ENCODE results near the gene NFE2L1.

Gene NFE2L1

DNA sequence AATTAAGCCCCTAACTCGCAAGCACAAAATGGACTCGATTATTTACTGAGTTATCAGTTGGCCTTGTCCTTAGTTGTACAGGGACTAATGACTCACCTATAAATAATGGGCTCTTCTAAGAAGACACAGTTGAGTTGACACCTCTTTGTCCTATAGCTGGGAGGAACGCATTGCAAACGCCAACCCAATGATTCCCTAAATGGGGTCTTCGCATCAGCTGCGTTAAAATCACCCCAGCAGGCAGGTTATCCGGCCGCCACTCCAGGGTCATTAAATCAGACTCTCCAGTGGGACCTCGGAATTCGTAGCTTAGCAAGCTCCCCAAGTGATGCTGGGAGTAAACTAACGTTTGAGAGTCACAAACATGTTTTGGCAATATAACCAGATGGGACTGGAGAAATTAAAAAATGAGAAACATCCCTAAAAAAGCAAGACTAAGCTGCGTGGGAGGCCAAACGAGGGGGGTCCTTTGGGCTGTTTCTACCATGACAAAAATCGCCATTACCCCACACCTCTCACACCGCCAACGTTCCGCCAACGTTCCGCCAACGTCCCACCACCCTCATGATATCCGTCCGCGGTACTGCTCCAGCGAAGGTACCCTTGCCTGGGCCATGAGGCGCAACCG, 932 bp upstream of the NFE2L1 start:
- DNase-seq (ENCODE audit: low read depth, low spot score), result no peak

DNA sequence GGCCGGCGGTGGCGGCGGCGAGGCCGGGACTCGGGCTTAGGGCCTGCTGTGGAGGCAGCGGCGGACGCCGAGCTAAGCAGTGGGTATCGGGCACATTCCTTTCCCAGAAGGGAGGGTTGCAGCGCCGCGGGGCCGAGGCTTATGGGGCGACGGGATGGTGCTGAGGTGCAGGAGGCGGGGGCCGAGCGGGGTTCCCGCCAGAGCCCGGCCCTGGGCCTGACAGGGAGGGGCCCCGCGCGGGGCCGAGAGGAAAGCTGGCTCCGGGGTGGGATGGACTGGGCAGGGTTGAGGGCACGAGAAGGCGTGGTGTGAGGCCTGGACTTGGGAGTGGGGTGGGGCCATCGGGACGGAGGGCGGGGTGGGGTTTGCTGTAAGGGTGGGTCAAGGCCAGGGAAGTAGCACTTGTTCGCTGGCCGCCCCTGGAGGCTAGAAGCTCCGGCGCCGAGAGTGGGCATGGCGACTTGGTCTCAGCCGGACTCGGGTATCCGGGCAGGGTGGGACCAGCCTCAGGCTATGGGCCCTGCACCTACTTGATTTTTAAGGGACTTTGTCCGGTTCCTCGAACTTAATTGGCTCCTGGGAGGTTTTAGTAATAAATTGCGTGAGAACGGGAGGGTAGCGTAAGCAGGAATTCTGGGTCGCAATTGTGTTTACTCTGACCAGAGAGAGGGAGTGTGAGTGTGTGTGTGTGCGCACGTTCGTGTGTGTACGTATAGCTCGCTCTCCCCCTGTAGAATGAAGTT, 396 bp downstream of the NFE2L1 start:
- no peak for DNase-seq (ENCODE audit: low read depth, low spot score)

DNA sequence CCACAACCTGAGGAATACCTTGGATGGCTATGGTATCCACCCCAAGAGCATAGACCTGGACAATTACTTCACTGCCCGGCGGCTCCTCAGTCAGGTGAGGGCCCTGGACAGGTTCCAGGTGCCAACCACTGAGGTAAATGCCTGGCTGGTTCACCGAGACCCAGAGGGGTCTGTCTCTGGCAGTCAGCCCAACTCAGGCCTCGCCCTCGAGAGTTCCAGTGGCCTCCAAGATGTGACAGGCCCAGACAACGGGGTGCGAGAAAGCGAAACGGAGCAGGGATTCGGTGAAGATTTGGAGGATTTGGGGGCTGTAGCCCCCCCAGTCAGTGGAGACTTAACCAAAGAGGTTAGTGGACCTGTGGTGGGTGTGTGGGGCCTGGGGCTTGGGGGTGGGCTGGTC, 3.1 kb downstream of the NFE2L1 start:
- no peak for DNase-seq (ENCODE audit: low read depth, low spot score)

DNA sequence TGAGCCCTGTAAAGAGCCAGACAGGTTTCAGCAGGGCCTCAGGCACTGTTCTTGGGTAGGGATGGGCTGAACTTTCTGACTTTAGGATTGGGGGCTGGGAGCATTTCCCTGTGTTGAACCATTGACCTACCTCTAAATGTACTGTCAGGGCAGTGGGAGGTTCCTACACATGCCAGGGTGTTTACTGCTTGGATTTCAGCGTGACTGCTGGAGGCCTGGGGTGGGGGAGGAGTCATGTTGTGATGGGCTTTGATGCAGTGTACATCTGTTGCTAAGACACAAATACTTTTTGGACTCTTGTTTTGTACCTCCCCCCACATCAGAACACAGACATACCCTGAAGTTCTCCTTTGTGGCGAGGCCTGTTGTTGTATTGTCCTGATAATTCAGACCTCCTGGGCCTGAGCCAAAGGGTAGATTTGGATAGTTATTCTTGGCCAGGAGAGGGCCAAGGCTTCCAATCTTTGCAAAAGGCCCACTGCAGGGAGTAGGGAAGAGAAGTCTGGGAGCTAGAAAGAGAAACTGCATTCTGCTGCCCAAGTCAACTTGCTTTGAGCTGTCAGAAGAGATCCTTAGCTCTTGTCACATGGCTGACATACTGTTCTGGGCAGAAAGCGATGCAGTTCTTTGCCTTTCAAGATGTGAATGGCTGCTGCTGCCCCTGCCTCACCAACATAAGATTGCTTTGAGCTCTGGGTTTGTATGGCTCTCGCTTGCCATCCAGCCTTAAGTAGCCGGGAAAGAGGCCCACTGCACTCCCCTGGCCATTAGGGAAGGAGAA, 3.7 kb downstream of the NFE2L1 start:
- peak; percentile 95 for DNase-seq (ENCODE audit: low read depth, low spot score)

DNA sequence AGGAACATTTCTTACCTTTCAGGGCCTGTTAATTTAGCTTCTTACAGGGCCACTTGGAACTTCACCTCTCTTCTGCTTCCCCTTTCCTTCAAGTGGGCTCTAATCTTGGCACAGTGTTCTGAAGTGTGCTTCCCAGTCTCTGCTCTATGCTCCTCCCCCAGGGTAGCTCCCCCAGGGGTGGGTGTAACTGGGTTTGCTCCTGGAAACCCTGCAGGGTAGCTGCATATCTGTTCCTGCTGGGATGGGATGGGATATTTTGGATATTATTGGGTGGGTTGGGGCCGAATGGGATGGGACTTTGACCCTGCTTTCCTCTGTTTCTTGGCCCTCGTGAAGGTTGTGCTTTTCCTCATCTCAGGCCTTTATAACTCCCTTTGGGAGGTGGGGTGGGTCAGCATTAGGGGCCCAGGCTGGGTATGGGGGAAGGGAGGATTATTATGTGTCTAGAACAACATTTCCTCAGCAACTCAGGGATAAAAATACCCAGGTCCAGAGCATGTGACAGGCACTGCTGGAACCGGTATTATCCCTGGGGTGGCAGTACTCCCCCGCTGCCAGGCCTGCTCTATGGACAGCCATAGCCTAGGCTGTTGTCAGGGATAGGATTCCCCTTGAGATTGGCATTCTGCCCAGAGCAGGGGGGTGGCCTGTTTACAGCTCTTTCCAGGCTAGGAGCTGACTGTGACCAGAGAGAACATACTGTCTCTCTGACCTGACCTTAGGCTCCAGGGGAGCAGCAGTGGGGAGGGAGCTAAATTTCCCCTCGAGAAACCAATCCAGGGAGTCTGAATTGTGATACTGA, 5.0 kb downstream of the NFE2L1 start:
- DNase-seq (ENCODE audit: low read depth, low spot score), result peak; percentile 58

DNA sequence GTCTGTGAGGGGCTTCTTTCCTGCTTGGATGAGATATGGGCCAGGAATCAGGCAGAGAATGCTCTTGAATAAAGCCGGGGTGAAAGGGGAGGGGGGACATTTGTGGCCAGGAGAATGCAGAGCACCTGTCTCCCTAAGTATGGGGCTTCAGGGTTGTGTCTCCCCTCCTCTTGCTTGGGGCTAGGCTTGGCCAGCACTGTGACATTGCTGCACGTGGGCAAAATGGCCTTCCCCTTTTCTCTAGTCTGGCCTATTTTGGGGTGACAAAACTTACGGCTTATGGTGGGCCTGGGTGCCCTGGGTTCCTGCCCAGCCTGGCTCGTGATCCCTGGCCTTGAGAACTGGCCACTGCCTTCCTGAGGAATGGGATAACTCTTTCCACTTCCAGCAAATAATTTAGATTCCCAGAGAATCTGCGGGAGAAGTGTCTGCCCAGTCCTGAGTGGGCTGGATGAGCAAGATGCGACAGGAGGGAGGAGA, 5.6 kb downstream of the NFE2L1 start:
- DNase-seq (ENCODE audit: low read depth, low spot score), result no peak

DNA sequence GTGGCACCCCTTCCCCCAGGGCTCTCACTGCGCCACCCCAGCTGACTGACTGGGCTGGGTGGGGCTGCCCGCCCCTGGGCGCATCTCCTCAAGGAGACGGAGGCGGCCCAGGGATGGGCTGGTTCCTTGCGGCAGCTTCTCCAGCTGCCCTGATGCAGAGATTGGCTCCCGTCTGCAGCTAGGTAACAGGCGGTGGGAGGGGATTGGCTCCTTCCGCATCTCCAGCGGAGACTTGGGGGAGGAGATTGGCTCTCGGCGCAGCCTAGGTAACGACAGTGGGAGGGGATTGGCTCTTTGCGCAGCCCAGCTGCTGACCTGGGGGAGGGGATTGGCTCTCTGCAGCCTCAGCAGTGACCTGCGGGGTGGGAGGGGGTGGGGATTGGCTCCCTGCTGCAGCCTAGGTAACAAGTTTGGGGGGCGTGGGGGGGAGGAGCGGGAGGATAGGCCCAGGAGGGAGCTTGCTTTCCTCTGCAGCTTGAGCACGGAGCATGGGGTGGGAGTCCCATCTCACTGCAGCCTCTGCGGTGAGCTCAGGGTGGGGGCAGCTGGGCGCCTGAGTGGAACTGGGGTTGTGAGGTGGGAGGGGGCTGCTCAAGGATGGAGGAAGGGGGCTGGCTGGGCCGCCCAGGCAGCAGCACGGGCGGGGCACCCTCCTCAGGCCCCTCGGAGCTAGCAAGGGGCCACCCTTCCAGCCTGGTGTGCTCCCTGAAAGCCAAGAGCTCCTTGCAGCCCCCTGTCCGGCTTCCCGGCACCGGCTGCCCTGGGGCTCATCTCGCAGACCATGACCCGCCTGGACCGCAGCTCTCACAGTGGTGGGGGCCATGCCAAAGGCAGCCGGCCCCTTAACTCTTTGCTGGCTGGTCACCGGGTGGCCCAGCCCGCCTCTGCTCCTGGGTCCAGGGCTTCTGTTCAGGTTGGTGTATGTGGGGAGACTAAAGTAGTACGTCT, 6.4 kb downstream of the NFE2L1 start:
- no peak for DNase-seq (ENCODE audit: low read depth, low spot score)

DNA sequence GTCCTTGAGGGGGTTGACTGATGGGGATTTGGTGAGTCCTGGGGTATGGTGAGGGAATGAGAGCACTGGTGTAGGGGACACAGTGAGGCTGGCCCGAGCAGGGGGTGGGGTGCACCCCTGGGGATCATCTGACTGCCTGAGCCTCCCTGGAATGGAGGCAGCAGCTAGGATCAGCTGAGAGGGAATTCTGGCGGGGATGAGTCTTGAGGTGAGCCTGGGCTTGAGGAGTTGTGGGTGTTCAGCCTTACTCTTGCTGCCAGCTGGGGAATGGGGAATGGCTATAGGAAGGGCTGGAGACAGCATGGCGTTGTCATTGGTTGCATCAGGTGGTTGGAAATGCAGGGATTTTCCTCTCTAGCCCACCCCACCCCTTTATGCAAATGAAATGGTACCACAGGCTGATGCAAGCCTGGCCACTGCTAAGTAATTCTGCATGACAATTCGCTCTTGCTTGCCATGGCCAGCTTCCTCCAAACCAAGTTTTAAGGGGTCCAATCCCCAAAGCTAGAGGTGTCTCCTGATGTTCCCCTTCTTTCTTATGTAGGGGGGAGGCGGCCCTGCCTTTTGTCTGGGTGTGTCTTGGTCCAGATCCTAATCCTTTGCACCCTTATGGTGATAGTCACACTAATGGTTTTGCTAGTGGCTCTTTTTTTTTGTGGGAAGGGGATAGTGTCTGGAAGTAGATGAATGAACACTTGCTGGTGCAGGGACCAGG, 7.5 kb downstream of the NFE2L1 start:
- no peak for DNase-seq (ENCODE audit: low read depth, low spot score)

DNA sequence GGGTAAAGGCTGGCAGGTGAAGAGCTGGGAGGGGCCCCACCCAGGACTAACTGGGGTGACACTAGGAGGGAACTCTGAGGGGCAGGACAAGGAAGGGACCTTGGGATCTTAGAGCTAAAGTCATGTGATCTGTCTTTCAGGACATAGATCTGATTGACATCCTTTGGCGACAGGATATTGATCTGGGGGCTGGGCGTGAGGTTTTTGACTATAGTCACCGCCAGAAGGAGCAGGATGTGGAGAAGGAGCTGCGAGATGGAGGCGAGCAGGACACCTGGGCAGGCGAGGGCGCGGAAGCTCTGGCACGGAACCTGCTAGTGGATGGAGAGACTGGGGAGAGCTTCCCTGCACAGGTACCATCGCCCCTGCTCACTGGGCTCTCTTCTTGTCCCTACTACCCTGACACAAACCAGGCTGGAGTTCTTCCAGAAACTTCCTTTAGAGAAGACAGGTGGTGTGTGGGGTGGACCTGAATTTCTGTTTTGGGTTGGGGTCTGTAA, 8.1 kb downstream of the NFE2L1 start:
- no peak for DNase-seq (ENCODE audit: low read depth, low spot score)

DNA sequence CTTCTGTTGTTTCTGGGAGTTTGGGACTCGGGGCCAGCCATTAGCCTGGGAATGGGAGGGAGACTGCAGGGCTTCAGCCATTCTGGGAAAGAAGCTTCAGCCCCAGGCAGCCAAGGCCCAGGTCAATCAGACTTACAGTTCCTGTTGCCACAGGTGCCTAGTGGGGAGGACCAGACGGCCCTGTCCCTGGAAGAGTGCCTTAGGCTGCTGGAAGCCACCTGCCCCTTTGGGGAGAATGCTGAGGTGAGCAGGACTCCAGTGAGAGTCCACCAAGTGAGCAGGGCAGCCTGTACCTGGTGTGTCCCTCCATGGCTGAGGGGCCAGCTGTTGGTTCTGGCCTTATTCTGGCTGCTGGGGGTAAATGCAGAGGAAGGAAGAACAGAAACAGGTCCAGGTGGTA, 8.7 kb downstream of the NFE2L1 start:
- DNase-seq (ENCODE audit: low read depth, low spot score), result no peak

DNA sequence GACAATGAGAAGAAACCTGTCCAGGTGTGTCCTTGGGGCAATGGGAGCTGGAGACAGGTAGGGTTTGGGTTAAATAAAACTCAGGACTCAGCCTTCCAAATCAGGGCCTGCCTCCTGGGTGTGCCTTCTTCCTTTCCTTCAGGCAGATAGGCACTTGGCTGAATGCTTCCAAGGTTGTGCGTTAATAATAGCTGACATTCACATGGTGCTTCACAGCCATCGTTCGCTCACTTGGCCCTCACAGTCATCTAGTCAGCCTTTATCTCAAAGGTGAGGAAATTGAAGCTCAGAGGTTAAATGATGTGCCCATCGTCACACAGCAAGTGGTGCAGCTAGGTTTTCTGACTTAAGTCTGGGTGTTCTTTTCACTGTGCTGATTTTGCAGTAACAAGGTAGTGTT, 9.5 kb downstream of the NFE2L1 start:
- no peak for DNase-seq (ENCODE audit: low read depth, low spot score)

DNA sequence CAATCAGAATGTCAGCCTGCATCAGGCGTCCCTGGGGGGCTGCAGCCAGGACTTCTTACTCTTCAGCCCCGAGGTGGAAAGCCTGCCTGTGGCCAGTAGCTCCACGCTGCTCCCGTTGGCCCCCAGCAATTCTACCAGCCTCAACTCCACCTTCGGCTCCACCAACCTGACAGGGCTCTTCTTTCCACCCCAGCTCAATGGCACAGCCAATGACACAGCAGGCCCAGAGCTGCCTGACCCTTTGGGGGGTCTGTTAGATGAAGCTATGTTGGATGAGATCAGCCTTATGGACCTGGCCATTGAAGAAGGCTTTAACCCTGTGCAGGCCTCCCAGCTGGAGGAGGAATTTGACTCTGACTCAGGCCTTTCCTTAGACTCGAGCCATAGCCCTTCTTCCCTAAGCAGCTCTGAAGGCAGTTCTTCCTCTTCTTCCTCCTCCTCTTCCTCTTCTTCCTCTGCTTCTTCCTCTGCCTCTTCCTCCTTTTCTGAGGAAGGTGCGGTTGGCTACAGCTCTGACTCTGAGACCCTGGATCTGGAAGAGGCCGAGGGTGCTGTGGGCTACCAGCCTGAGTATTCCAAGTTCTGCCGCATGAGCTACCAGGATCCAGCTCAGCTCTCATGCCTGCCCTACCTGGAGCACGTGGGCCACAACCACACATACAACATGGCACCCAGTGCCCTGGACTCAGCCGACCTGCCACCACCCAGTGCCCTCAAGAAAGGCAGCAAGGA, 10.4 kb downstream of the NFE2L1 start:
- no peak for DNase-seq (ENCODE audit: low read depth, low spot score)

DNA sequence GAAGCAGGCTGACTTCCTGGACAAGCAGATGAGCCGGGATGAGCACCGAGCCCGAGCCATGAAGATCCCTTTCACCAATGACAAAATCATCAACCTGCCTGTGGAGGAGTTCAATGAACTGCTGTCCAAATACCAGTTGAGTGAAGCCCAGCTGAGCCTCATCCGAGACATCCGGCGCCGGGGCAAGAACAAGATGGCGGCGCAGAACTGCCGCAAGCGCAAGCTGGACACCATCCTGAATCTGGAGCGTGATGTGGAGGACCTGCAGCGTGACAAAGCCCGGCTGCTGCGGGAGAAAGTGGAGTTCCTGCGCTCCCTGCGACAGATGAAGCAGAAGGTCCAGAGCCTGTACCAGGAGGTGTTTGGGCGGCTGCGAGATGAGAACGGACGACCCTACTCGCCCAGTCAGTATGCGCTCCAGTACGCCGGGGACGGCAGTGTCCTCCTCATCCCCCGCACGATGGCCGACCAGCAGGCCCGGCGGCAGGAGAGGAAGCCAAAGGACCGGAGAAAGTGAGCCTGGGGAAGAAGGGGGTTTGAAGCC, 11.0 kb downstream of the NFE2L1 start:
- DNase-seq (ENCODE audit: low read depth, low spot score), result no peak

DNA sequence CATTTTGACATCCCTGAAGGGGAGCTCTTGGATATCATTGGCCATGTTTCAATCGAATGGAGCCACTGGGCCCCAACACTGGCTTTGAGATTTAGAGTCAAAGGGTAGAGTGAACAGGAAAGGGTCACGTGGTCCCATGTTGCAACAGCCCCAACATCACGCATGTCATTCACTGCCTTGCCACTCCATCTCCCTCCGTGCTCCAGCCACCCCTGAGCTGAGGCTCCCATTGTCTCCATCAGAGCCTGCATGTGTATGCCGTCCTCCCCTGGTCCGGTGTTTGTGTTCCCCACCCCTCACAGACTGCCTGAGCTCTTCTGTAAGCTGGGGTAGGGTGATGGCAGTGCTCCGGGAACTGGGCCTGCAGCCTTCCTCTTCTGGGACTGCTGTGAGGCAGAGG, 12.1 kb downstream of the NFE2L1 start:
- no peak for DNase-seq (ENCODE audit: low read depth, low spot score)

DNA sequence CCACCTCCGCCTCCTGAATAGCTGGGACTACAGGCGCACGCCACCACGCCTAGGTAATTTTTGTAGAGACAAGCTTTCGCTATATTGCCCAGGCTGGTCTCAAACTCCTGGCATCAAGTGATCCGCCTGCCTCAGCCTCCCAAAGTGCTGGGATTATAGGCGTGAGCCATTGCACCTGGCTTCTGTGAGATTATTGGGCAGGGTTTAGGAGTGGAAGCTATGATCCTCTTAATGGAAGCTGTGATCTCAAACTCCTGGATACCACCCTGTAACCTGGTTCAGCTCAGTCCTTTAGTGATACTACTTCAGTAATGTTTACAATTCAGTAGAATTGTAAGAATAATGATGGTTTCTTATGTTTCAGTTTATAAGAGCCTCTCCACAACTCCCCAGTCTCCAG, 14.1 kb downstream of the NFE2L1 start:
- no peak for DNase-seq (ENCODE audit: low read depth, low spot score)

DNA sequence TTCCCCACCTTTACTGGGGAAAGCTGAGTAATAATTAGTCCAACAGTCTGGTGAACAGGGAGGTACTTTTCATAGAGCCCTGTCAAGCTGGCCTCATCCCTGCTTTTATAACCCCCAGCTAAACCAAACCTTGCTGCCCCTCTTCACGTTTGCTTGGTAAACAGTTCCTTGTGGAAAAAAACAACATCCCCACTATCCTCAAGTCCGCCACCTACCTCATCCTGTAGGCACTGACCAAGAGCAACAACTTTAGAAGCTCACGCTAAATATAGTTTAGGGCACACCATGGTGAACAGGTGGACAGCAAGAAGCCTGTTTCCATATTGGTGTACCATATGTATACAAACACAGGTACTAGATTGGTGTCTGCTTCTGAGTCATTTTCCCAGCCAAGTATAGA, 16.5 kb downstream of the NFE2L1 start:
- DNase-seq (ENCODE audit: low read depth, low spot score), result no peak

DNA sequence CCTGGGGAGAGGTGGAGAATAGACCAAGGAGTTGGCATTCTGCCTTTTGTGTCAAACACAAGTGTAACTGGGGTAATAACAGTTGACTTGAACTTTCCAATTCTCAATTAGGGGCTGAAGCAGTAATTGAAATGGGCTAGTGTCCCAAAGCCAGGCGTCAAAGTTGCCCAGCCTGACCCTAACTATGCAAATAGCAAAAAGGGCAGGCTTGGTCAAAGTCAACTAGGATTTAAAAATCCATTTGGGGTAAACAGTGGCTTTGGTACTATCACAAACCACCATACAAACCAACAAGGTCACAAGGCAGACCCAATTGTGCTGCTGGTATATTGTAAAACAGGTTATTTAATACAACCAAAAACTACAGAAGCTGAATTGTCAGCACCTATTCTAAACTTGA, 18.0 kb downstream of the NFE2L1 start:
- DNase-seq (ENCODE audit: low read depth, low spot score), result no peak

DNA sequence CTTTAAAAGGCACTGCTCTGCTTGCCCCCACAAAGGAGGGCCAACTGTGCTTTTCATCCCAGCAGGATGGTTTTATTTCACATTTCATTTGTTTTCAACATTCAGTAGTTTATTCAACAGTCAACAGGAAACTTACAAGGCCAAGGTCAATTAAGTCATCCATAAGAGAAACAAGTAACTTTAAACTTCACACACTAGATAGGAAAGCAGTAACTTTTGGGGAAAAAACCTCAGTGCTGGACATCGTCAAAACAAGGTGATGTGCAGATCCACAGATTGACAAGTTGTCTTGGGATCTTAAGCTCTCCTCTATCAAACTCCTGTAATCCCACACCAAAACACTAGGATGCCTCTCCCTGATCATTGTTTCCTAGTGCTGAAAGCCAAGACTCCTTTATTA, 18.5 kb downstream of the NFE2L1 start:
- no peak for DNase-seq (ENCODE audit: low read depth, low spot score)

DNA sequence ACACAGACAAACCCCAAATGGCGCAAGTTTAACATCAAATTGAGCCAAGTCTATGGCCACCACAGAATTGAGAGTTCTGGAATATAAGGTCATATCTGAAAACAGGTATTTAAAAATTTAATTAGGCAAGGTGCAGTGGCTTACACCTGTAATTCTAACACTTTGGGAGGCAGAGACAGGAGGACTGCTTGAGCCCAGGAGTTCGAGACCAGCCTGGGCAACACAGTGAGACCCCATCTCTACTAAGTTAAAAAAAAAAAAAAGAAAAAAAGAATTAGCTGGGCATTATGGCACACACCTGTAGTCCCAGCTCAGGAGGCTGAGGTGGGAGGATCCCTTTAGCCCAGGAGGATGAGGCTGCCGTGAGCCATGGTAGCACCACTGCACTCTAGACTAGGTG, 19.1 kb downstream of the NFE2L1 start:
- no peak for DNase-seq (ENCODE audit: low read depth, low spot score)

Data from brain pericyte (primary cell).